ENCODE results near the gene SP110. TPM values are rescaled to one million over a fixed set of nuclear protein-coding genes. Genes with fewer than 3 reads are reported as not detected.

SP110 gene
- total RNA-seq, 1 experiment from 2014 or later: 11.0 TPM

DNA sequence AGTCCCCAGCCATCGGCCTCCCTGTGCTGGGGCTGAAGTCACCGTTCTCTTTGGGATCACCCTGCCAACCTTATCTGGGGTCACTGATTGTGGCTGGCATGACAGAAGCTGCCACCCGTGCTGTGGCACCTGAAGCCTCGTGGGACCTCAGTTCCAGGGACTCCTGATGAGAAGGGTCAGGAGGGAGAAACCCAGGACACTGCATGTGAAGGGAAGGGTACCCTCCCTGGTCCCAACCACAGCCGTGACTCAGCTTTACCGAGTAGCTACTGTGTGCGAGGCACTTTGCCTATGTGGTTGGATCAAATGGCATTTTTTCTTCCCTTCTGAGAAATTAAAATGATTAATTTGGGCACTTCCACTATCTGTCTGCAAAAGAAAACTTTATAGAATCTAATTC, 64.4 kb downstream of the SP110 start:
- BruUV-seq (replicated peaks): no TSS peak
- TF ChIP-seq EZH2 (IDR thresholded peaks at IDR 0.05; ENCODE audit: borderline replicate concordance, low read depth, low read length, poor library complexity, severe bottlenecking): no peak
- TF ChIP-seq, protein P1, sequence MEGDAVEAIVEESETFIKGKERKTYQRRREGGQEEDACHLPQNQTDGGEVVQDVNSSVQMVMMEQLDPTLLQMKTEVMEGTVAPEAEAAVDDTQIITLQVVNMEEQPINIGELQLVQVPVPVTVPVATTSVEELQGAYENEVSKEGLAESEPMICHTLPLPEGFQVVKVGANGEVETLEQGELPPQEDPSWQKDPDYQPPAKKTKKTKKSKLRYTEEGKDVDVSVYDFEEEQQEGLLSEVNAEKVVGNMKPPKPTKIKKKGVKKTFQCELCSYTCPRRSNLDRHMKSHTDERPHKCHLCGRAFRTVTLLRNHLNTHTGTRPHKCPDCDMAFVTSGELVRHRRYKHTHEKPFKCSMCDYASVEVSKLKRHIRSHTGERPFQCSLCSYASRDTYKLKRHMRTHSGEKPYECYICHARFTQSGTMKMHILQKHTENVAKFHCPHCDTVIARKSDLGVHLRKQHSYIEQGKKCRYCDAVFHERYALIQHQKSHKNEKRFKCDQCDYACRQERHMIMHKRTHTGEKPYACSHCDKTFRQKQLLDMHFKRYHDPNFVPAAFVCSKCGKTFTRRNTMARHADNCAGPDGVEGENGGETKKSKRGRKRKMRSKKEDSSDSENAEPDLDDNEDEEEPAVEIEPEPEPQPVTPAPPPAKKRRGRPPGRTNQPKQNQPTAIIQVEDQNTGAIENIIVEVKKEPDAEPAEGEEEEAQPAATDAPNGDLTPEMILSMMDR (conservative IDR thresholded peaks at IDR 0.05; ENCODE audit: low read depth, low read length): no peak
- CTCF ChIA-PET: no interaction called here

DNA sequence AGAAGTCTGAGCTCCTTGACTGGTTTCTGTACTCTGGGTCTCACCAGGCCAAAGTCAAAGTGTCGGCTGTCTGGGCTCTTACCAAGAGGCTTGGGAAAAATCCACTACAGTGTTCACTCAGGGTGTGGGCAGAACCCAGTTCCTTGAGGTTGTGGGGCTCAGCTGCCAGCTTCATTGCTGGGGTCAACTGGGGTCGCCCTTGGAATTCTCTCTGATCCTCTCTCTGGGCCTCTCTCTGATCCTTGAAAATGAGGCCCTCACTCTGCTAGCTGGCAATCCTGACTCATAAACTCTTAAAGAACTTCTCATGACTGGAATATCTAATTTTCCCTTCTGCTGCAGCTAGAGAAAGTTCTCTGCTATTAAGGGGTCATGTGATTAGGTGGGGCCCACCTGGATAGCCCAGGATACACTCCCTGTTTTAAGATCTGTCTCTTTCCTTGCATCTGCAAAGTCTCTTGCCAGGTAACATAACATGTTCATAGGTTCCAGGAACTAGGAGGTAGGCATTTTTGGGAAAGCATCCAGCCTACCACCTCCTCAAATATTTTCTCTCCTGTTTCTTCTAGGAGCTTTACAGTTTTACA, 66.3 kb downstream of the SP110 start:
- CTCF ChIA-PET: no interaction called here
- no peaks in the 10 kb centered on the region for H3K27me3 ChIP-seq (replicated peaks; ENCODE audit: insufficient read depth, low read depth, low read length, poor library complexity)
- no peaks in the 10 kb centered on the region for H3K36me3 ChIP-seq (ENCODE audit: insufficient read depth, low read length, poor library complexity, severe bottlenecking)
- POLR2A ChIA-PET (ENCODE audit: low non-redundant PET): no interaction called here
- H3K4me3 ChIP-seq (ENCODE audit: low read depth, low read length, poor library complexity, severe bottlenecking): no peak overlapping the region
- BruUV-seq (replicated peaks): no TSS peak
- no peak for TF ChIP-seq EZH2 (IDR thresholded peaks at IDR 0.05; ENCODE audit: borderline replicate concordance, low read depth, low read length, poor library complexity, severe bottlenecking)
- TF ChIP-seq, protein P1 (conservative IDR thresholded peaks at IDR 0.05; ENCODE audit: low read depth, low read length): no peak
- intact Hi-C loops (cut with micrococcal nuclease; ENCODE audit: unreplicated experiment): no loop called here
- no peak for DNase-seq (ENCODE audit: low spot score)
- H3K4me1 ChIP-seq (ENCODE audit: insufficient read depth, low read length, poor library complexity, severe bottlenecking): no peaks in the 10 kb centered on the region
- peaks cover 7% of the 10 kb centered on the region for H3K9me3 ChIP-seq (ENCODE audit: low read depth, low read length, poor library complexity, severe bottlenecking)
- no peak overlapping the region for H3K27ac ChIP-seq (ENCODE audit: low read depth, low read length, poor library complexity, severe bottlenecking)

More for the DNA sequence above, 64.4 kb downstream of the SP110 start:
- H3K36me3 ChIP-seq (ENCODE audit: insufficient read depth, low read length, poor library complexity, severe bottlenecking): no peaks in the 10 kb centered on the region
- intact Hi-C loops (cut with micrococcal nuclease; ENCODE audit: unreplicated experiment): no loop called here
- H3K4me3 ChIP-seq (ENCODE audit: low read depth, low read length, poor library complexity, severe bottlenecking): no peak overlapping the region
- H3K27ac ChIP-seq (ENCODE audit: low read depth, low read length, poor library complexity, severe bottlenecking): no peak overlapping the region
- DNase-seq (ENCODE audit: low spot score): no peak
- H3K27me3 ChIP-seq (replicated peaks; ENCODE audit: insufficient read depth, low read depth, low read length, poor library complexity): no peaks in the 10 kb centered on the region
- no peaks in the 10 kb centered on the region for H3K4me1 ChIP-seq (ENCODE audit: insufficient read depth, low read length, poor library complexity, severe bottlenecking)
- peaks cover 7% of the 10 kb centered on the region for H3K9me3 ChIP-seq (ENCODE audit: low read depth, low read length, poor library complexity, severe bottlenecking)
- POLR2A ChIA-PET (ENCODE audit: low non-redundant PET): no interaction called here

DNA sequence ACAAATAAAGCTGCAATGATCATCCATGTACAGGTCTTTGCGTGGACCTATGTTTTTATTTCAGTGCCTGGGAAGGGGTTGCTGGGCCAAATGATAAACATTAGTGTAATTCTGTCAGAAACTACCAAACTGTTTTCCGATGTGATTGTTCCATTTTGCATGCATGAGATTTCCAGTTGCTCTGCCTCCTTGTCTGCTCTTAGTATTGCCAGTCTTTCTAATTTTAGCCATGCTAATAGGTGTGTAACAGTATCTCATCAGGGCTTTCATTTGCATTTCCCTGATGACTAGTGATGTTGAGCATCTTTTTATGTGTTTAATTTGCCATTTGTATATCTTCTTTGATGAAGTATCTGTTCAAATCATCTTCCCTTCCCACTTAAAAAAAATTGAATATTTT, 67.5 kb downstream of the SP110 start:
- no peak overlapping the region for H3K27ac ChIP-seq (ENCODE audit: low read depth, low read length, poor library complexity, severe bottlenecking)
- peaks cover 7% of the 10 kb centered on the region for H3K9me3 ChIP-seq (ENCODE audit: low read depth, low read length, poor library complexity, severe bottlenecking)
- H3K4me3 ChIP-seq (ENCODE audit: low read depth, low read length, poor library complexity, severe bottlenecking): no peak overlapping the region
- no TSS peak for BruUV-seq (replicated peaks)
- intact Hi-C loops (cut with micrococcal nuclease; ENCODE audit: unreplicated experiment): no loop called here
- H3K4me1 ChIP-seq (ENCODE audit: insufficient read depth, low read length, poor library complexity, severe bottlenecking): no peaks in the 10 kb centered on the region
- DNase-seq (ENCODE audit: low spot score): no peak
- no peaks in the 10 kb centered on the region for H3K27me3 ChIP-seq (replicated peaks; ENCODE audit: insufficient read depth, low read depth, low read length, poor library complexity)
- TF ChIP-seq, protein P1 (conservative IDR thresholded peaks at IDR 0.05; ENCODE audit: low read depth, low read length): no peak
- no peak for TF ChIP-seq EZH2 (IDR thresholded peaks at IDR 0.05; ENCODE audit: borderline replicate concordance, low read depth, low read length, poor library complexity, severe bottlenecking)
- H3K36me3 ChIP-seq (ENCODE audit: insufficient read depth, low read length, poor library complexity, severe bottlenecking): no peaks in the 10 kb centered on the region
- ChIA-PET POLR2A (ENCODE audit: low non-redundant PET) (no interaction called here), CTCF (interaction anchor here (1.0 kb wide), 1 partner anchor 8 kb away, joined by 8 read pairs; no protein-coding TSS in a partner anchor)
